GM12878 (cell line): ENCODE results near the gene NINJ1. TPM values are rescaled to one million over a fixed set of nuclear protein-coding genes. Genes with fewer than 3 reads are reported as not detected.

Experiments used
- ATAC-seq: fragments of 200-7000 bp; cut with Tn5 transposase; 3 replicates; pipeline ENCODE4 v1.9.1; 2020; ENCODE audit warnings: mild to moderate bottlenecking, moderate library complexity
- BruUV-seq: library from RNA; stranded (reverse); fragments of 400-500 nt; replicated peaks from 2 replicates; lab custom pipeline; 2021; lab: Mats Ljungman, UMichigan
- CTCF ChIA-PET: fragments of 300-600 bp; sonication (Branson Sonifier 250); formaldehyde crosslinking; extraction: SDS; loops from one replicate; lab custom pipeline; 2021; ENCODE audit warnings: inconsistent platforms; lab: Yijun Ruan, JAX
- POLR2A ChIA-PET: fragments of 350-600 bp; formaldehyde crosslinking; extraction: SDS; loops from one replicate; lab custom pipeline; 2021; ENCODE audit warnings: inconsistent platforms; lab: Charles Lee
- RAD21 ChIA-PET: fragments of 300-600 bp; sonication (Branson Sonifier 250); formaldehyde crosslinking; loops from one replicate; lab custom pipeline; 2023; ENCODE audit warnings: antibody characterized with exemption; ENCODE audit not compliant: unreplicated experiment; lab: Charles Lee
- SMC1A ChIA-PET: fragments of 300-600 bp; sonication (Branson Sonifier 250); formaldehyde crosslinking; loops from one replicate; lab custom pipeline; 2023; ENCODE audit not compliant: unreplicated experiment, uncharacterized antibody; lab: Charles Lee
- DNase-seq: peaks from one replicate; pipeline ENCODE4 v3.0.0-alpha.2; 2011; ENCODE audit warnings: low read depth, low spot score
- FAIRE-seq: peaks from 3 replicates; lab custom pipeline; 2011; peaks lifted over from hg19 to GRCh38; lab: Jason Lieb, UNC
- H2AFZ ChIP-seq: 2 replicates; pipeline ENCODE4 v1.6.0; 2011; ENCODE audit warnings: low read depth, low read length, control low read depth; ENCODE audit not compliant: control insufficient read depth
- H3K27ac ChIP-seq: 2 replicates; pipeline ENCODE4 v1.5.1; 2011; ENCODE audit warnings: control low read depth; ENCODE audit not compliant: control insufficient read depth, insufficient read depth
- H3K27me3 ChIP-seq, 2 experiments: replicated peaks in 1 of 2; 2 replicates each; pipeline versions ENCODE4 v1.6.0 to v1.6.1; 2011; ENCODE audit warnings: low read length in 1 of 2; ENCODE audit not compliant: control insufficient read depth in 2 of 2, insufficient read depth in 2 of 2
- H3K36me3 ChIP-seq, 2 experiments: 2 replicates each; pipeline ENCODE4 v1.5.1; 2011; ENCODE audit warnings: low read length in 1 of 2; ENCODE audit not compliant: control insufficient read depth in 2 of 2, insufficient read depth in 2 of 2
- H3K4me1 ChIP-seq: 2 replicates; pipeline ENCODE4 v1.6.1; 2011; ENCODE audit warnings: mild to moderate bottlenecking, low read length, moderate library complexity, mixed read lengths; ENCODE audit not compliant: control insufficient read depth, insufficient read depth
- H3K4me2 ChIP-seq: 2 replicates; pipeline ENCODE4 v1.6.0; 2011; ENCODE audit warnings: control low read depth; ENCODE audit not compliant: control insufficient read depth, insufficient read depth
- H3K4me3 ChIP-seq: fragments of 200-600 bp; sonication (generic); 2 replicates; pipeline ENCODE4 v1.5.1; 2016
- H3K79me2 ChIP-seq: 2 replicates; pipeline ENCODE4 v1.6.0; 2011; ENCODE audit warnings: low read length; ENCODE audit not compliant: control insufficient read depth, insufficient read depth
- H3K9ac ChIP-seq: 2 replicates; pipeline ENCODE4 v1.8.0; 2011; ENCODE audit warnings: low read length, control low read depth, mixed read lengths; ENCODE audit not compliant: control insufficient read depth, insufficient read depth
- H3K9me3 ChIP-seq: replicated peaks from 3 replicates; pipeline ENCODE4 v1.5.1; 2011; ENCODE audit warnings: mild to moderate bottlenecking, low read length; ENCODE audit not compliant: control insufficient read depth, insufficient read depth
- H4K20me1 ChIP-seq: 2 replicates; pipeline ENCODE4 v1.6.0; 2011; ENCODE audit not compliant: control insufficient read depth, insufficient read depth
- BCL3 ChIP-seq: IDR thresholded peaks from 2 replicates; pipeline ENCODE4 v1.6.1; 2011; ENCODE audit warnings: borderline replicate concordance, low read depth, mild to moderate bottlenecking, moderate library complexity, low read length; ENCODE audit not compliant: insufficient read depth, poor library complexity, severe bottlenecking
- BMI1 ChIP-seq: fragments of 450-650 bp; IDR thresholded peaks from 2 replicates; pipeline ENCODE4 v1.6.1; 2016; ENCODE audit warnings: mild to moderate bottlenecking, moderate library complexity, borderline replicate concordance
- EZH2 ChIP-seq: IDR thresholded peaks from 2 replicates; pipeline ENCODE4 v1.6.1; 2012; ENCODE audit warnings: low read depth, mild to moderate bottlenecking, control low read depth, inconsistent platforms, low read length, borderline replicate concordance; ENCODE audit not compliant: control insufficient read depth
- HDAC2 ChIP-seq: fragments of 200-600 bp; sonication (generic); IDR thresholded peaks from 2 replicates; pipeline ENCODE4 v1.6.1; 2017
- MTA2 ChIP-seq: fragments of 450-650 bp; IDR thresholded peaks from 2 replicates; pipeline ENCODE4 v1.6.1; 2016; ENCODE audit warnings: low read depth, mild to moderate bottlenecking, moderate library complexity
- NFYB ChIP-seq: IDR thresholded peaks from 2 replicates; pipeline ENCODE4 v1.6.1; 2011; ENCODE audit warnings: low read depth, mild to moderate bottlenecking, low read length, improper control_type of control experiment, moderate library complexity; ENCODE audit not compliant: insufficient read depth
- POU2F2 ChIP-seq: IDR thresholded peaks from 3 replicates; pipeline ENCODE4 v1.6.1; 2011; ENCODE audit warnings: low read depth, mild to moderate bottlenecking, low read length, borderline replicate concordance
- YY1 ChIP-seq: IDR thresholded peaks from 2 replicates; pipeline ENCODE4 v1.6.1; 2011; ENCODE audit warnings: low read depth, mild to moderate bottlenecking, low read length
- ZNF24 ChIP-seq: fragments of 450-650 bp; IDR thresholded peaks from 2 replicates; pipeline ENCODE4 v1.6.1; 2017; ENCODE audit warnings: antibody characterized with exemption, mild to moderate bottlenecking
- WGBS: methylation state at CpG from one replicate; pipeline ENCODE4 v1.1.6; 2016; ENCODE audit warnings: low lambda C conversion rate; ENCODE audit not compliant: insufficient replicate concordance, insufficient coverage; ENCODE audit errors: missing lambda C conversion rate; 5-methylcytosine and 5-hydroxymethylcytosine counted together
- in situ Hi-C: fragments of 300-500 bp; cut with MboI; formaldehyde crosslinking; loops from 9 replicates; pipeline ENCODE4 v1.14.3; 2018; ENCODE audit warnings: mixed read lengths
- intact Hi-C: fragments of 100-400 bp; cut with micrococcal nuclease; formaldehyde crosslinking; loops from one replicate; pipeline ENCODE4 v1.14.2; 2022; ENCODE audit not compliant: unreplicated experiment
- polyA plus RNA-seq, 11 experiments: library from polyadenylated mRNA; depleted of rRNA in 4 of 11; unstranded in 6 of 11; stranded (reverse) in 5 of 11; fragments of >200 nt; fragmentation: Nextera tagmentation in 4 of 11; fragmentation: Illumina TruSeq in 1 of 11; extraction: Ambion mirVana in 4 of 11; extraction: Trizol in 1 of 11; gene quantifications; 1 replicate in 1 of 11; 2 replicates in 10 of 11; pipeline versions ENCODE4 v1.2.1 to v1.2.3, GENCODE V29; 2011 to 2016; ENCODE audit warnings: inconsistent platforms in 2 of 11, missing spikeins in 2 of 11, low read depth in 1 of 11
- total RNA-seq, 4 experiments: library from RNA; depleted of rRNA in 3 of 4; stranded (reverse); fragments of >200 nt in 3 of 4; fragmentation: Illumina TruSeq in 1 of 4; extraction: Trizol in 1 of 4; gene quantifications; 2 replicates each; pipeline versions ENCODE4 v1.2.1 to v1.2.3, GENCODE V29; 2013 to 2021

The NINJ1 gene
- total and polyA plus RNA-seq, 10 of the 15 experiments (the other 5 are each of a cell fraction or from before 2014, with no cell fraction given), result 0.64 to 33.5 (median 17.1) TPM

DNA sequence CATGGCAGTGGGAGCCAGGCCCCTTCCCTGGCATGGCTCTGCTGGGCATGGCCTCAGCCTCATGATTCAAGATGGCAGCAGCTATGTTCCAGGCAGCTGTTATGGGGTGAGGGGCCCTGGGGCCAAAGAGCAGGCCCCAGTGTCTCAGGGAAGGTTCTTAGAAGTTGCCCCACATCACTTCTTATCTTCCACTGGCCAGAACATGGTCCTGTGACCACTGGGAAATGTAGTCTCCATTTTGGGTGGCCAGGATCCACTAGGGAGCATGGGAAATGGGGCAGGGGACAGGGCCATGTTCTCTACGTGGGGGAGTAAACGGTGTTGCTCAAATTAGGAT, 57.3 kb downstream of the NINJ1 start:
- BruUV-seq, result no TSS peak
- no peak for FAIRE-seq
- no peak for ATAC-seq

GRCh38 chr9:93076101-93076791, 57.8 kb downstream of the NINJ1 start:
- CTCF ChIA-PET, result interaction anchor here (0.5 to 0.7 kb wide), 2 partner anchors 58 to 265 kb away, joined by 3 read pairs; no protein-coding TSS in a partner anchor
- FAIRE-seq (no peak), ATAC-seq (no peak), DNase-seq (no peak)
- intact Hi-C loops, result no loop called here
- no TSS peak for BruUV-seq
- H2AFZ ChIP-seq, result no peak overlapping the region
- no peaks in the 10 kb centered on the region for H3K79me2 ChIP-seq
- H3K9ac ChIP-seq, result no peak overlapping the region
- no peaks in the 10 kb centered on the region for H4K20me1 ChIP-seq
- 90% methylated on average over 12 of the region's 12 CpGs for WGBS
- H3K36me3 ChIP-seq, result peaks cover 3% of the 10 kb centered on the region in 2 experiments; a peak in 3 of 4 replicates
- H3K27ac ChIP-seq, result no peak overlapping the region
- SMC1A ChIA-PET, result interaction anchor here (0.9 to 1.5 kb wide), 2 partner anchors 8 to 73 kb away, joined by 3 to 4 read pairs; no protein-coding TSS in a partner anchor
- no peaks in the 10 kb centered on the region for H3K9me3 ChIP-seq
- in situ Hi-C loops, result no loop called here
- H3K4me2 ChIP-seq, result no peak overlapping the region
- POLR2A ChIA-PET, result interaction anchor here (0.7 kb wide), 1 partner anchor 19 kb away, joined by 3 read pairs; no protein-coding TSS in a partner anchor
- H3K27me3 ChIP-seq, result no peaks in the 10 kb centered on the region
- TF ChIP-seq ZNF24, result peak; percentile 87
- no peak for TF ChIP-seq BCL3
- RAD21 ChIA-PET, result no interaction called here
- no peaks in the 10 kb centered on the region for H3K4me1 ChIP-seq
- H3K4me3 ChIP-seq, result no peak overlapping the region

More for the DNA sequence above, 57.3 kb downstream of the NINJ1 start:
- peaks cover 4 to 7% of the 10 kb centered on the region in 2 experiments; a peak in 3 of 4 replicates for H3K36me3 ChIP-seq
- ChIA-PET SMC1A (interaction anchor here (0.9 to 1.5 kb wide), 2 partner anchors 9 to 73 kb away, joined by 3 to 4 read pairs; no protein-coding TSS in a partner anchor), POLR2A (interaction anchor here (0.7 kb wide), 1 partner anchor 19 kb away, joined by 3 read pairs; no protein-coding TSS in a partner anchor), CTCF (interaction anchor here (0.5 kb wide), 1 partner anchor 265 kb away, joined by 3 read pairs; no protein-coding TSS in a partner anchor), RAD21 (no interaction called here)
- DNase-seq, result no peak
- no peaks in the 10 kb centered on the region for H3K9me3 ChIP-seq
- H4K20me1 ChIP-seq, result no peaks in the 10 kb centered on the region
- no peak overlapping the region for H2AFZ ChIP-seq
- no peak overlapping the region for H3K9ac ChIP-seq
- in situ Hi-C loops (no loop called here), intact Hi-C loops (no loop called here)
- no peaks in the 10 kb centered on the region for H3K4me1 ChIP-seq
- no peak overlapping the region for H3K4me2 ChIP-seq
- 95% methylated on average over 2 of the region's 2 CpGs for WGBS
- H3K27me3 ChIP-seq, result no peaks in the 10 kb centered on the region
- no peak overlapping the region for H3K4me3 ChIP-seq
- no peak overlapping the region for H3K27ac ChIP-seq
- H3K79me2 ChIP-seq, result no peaks in the 10 kb centered on the region
- TF ChIP-seq MTA2, result no peak
- TF ChIP-seq BMI1, result no peak
- TF ChIP-seq HDAC2, result no peak
- no peak for TF ChIP-seq NFYB
- TF ChIP-seq EZH2, result no peak
- TF ChIP-seq YY1, result no peak
- TF ChIP-seq POU2F2, result no peak
